ENCODE measurements around the gene SCFD2.

Gene SCFD2

DNA sequence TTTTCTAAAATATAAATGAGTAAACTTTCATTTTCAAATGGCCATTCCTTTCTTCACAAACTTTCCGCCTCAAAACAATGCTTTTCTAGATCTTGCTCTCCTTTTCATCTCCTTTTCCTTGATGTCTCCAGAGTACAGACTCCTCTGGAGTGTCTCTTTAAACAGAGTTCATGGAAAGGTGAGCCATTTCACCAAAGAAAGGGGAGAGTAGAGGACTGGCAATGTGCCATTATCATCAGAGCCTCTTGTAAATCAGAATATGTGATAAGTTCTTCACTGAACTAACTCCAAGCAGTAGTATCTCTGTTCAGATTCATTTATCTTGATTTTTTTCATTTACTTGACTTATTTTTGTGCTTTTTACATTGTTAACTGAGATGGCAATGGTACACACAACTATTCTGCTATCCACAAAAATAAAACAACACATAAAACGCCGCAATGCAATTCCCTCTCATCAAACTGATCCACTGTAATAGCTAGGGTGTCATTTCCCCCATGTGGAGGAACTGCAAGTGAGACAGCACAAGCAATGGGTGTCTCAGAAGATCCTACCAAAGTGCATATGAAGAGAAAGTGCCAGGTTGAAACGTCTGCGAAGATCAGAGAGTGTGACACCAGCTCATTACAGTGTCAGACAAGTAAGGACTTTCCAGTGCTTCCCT lies 378.3 kb downstream of the SCFD2 start:
- DNase-seq (ENCODE audit: low spot score): no peak

GRCh38 chr4:52984462-52984881 lies 381.4 kb downstream of the SCFD2 start:
- no peak for DNase-seq (ENCODE audit: low spot score)

DNA sequence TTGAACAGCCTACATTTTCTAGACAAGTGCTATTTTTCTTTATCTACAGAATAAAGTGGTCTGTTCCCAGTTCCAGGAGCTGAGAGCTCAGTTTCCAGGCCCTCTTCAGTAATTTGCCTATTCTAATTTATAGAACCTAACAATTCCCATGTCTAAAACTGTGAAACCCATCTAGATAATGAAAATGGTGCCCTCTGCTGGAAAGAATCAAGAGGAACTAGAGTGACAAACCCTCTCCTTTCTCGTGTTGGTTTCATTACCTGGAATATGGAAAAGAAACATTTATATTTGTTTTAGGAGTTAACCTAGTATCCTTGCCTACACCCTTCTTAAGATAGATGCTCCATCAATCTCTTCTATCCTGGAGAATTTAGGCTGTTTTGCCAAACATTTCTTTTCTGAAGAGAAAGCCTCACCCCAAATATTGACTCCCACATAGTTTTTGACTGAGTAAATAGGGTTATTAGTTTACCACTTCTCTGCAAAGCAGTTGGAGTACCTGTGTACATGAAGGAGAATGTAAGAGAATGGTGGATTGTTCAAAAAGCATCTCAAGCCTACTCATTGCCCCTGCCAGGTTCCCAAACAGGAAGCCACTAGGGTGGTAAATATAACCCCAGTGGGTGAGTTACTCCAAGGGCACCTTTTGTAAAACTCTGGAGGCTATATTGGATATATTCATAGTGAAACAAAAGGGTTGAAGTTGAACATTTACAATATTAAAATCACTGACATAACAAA lies 382.1 kb downstream of the SCFD2 start:
- peak; percentile 57 for DNase-seq (ENCODE audit: low spot score)

DNA sequence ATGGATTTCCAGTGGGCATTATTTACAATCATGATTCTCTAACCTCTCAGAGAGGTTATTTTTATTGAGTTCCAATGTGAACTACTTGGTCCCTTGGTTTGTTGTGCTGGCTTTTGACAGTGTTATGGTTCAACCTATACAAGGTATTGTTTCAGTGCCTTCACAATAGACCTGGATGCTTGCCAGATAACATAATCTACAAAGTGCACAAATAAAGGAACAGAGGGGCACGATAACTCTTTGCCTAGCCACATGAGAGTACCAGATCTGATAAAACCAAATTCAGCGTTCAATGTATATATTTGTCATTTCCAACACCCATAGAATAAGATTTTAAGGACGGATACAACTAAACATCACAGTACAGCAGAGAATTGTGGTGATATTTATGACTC lies 382.9 kb downstream of the SCFD2 start:
- no peak for DNase-seq (ENCODE audit: low spot score)

GRCh38 chr4:52982255-52982945 lies 383.5 kb downstream of the SCFD2 start:
- no peak for DNase-seq (ENCODE audit: low spot score)

GRCh38 chr4:52979821-52980590 lies 385.9 kb downstream of the SCFD2 start:
- no peak for DNase-seq (ENCODE audit: low spot score)

DNA sequence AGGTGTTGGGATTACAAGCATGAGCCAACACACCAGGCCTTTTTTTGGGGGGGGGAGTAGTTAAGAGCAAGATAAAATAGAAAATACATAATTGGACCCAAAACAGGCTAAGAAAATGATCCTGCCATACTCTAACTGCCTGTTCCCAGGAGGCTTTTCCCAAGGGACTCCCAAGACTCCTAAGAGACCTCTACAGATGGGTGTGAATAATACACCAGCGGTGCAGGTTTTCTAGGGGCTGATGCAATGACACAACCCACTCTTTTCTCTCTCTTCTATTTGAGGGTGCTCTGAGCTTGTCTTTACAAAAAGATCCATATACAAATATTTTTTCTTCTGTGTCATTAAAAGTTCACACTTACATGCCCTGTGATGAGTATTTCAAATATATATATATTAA lies 386.8 kb downstream of the SCFD2 start:
- DNase-seq (ENCODE audit: low spot score): no peak

- no peak for DNase-seq (ENCODE audit: low spot score)
These were observed 388.6 kb downstream of the SCFD2 start for GRCh38 chr4:52977252-52977651.

- DNase-seq (ENCODE audit: low spot score): no peak
These were observed 389.2 kb downstream of the SCFD2 start for GRCh38 chr4:52976523-52977230.

DNA sequence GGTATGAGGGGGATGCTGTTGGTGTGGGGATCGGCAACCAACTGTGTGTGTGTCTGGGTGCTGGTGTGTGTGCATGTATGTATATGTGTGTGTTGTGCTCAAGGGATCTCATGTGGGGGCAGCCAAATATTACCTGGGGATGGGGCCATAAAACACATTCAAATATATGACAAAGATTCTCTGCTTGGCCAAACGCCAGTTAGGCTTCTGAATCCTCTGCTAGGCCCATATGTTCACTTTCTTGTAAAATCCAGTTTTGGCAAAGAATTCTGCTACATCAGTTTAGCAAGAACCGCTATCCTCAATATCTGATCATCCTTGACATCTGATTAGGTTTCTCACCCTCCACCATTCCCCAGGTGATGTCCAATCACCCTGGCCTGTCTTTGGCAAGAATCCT lies 397.2 kb downstream of the SCFD2 start:
- DNase-seq (ENCODE audit: low spot score): no peak

DNA sequence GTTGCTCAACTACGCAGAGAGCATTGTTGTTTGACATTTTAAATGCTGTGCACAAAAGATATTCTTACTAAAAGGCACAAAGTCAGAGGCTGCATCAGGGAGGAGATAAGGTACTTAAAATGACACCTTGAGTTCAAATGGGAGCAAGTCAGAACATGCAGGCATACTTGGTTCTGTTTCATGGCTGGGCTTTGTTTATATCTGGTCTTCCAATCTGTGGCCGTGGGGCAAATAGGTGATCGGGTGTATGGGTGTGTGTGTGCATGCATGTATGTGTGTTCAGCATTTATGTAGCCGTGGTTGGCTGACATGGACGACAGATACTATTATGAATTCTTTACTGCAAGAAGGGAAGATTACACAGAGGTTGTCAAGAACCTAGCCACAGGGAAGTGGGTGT lies 397.6 kb downstream of the SCFD2 start:
- no peak for DNase-seq (ENCODE audit: low spot score)

GRCh38 chr4:52966781-52967180 lies 399.1 kb downstream of the SCFD2 start:
- no peak for DNase-seq (ENCODE audit: low spot score)

DNA sequence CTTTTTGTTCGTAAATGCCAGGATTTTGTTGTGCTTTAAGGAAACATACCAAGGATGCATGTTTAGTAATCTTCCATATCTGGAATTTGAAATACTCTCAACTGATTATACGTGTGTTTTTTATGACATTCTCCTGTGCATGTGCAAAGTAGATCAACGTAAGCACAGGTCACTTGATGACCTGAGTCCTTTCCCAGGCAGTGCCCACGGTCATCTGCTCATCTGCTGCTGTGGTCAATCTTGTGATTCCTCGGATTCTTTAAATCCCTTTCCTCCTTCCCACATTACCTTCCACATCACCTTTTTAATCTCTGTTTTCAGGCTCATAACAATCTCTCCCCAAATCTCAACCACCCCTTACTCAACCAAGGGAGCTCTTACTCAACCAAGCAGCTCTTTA lies 399.7 kb downstream of the SCFD2 start:
- DNase-seq (ENCODE audit: low spot score): no peak

DNA sequence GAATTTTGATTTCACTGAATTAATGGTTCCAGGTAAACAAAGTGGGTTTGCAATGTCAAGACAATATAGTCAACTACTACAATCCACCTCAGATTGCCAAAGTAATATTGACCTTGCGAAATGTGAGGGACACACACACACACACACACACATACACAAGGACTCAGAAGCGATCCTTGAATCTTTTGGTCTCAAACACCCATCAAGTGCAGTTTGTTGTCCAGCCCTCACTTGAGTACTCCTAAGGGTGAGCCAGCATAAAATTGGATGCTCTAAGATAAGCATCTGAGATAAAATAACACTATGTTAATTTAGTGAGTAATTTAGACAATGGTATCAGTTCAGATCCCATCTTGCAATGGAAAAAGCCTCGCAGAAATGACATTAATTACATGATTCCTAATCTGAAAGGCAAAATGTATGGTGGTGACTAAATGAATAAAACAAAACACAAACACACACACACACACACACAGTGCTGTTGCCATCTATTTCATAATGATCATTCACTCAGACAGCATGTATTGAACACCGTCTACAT lies 401.2 kb downstream of the SCFD2 start:
- DNase-seq (ENCODE audit: low spot score): no peak

- DNase-seq (ENCODE audit: low spot score): no peak
These were observed 401.9 kb downstream of the SCFD2 start for GRCh38 chr4:52964011-52964410.

DNA sequence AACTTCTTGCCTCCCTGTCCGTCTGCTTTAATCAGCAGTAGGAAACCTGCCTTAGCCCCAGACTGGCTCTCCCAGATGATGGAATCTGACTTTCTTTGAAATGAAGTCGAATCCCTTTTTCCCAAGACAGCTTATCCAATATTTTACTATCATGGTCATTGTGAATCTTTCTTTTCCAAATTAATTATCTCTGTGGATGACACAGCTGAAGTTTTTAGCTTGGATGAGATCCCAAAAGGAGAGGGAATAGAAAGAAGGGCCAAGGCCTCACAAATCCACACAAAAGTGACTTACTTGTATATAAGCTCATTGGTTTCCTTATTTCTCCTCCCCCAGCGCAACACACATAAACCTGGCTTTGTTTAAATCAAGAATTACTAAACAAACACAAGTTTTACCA lies 403.1 kb downstream of the SCFD2 start:
- no peak for DNase-seq (ENCODE audit: low spot score)

- DNase-seq (ENCODE audit: low spot score): no peak
These were observed 404.0 kb downstream of the SCFD2 start for GRCh38 chr4:52961666-52962412.

- no peak for DNase-seq (ENCODE audit: low spot score)
These were observed 406.3 kb downstream of the SCFD2 start for GRCh38 chr4:52959541-52959940.

DNA sequence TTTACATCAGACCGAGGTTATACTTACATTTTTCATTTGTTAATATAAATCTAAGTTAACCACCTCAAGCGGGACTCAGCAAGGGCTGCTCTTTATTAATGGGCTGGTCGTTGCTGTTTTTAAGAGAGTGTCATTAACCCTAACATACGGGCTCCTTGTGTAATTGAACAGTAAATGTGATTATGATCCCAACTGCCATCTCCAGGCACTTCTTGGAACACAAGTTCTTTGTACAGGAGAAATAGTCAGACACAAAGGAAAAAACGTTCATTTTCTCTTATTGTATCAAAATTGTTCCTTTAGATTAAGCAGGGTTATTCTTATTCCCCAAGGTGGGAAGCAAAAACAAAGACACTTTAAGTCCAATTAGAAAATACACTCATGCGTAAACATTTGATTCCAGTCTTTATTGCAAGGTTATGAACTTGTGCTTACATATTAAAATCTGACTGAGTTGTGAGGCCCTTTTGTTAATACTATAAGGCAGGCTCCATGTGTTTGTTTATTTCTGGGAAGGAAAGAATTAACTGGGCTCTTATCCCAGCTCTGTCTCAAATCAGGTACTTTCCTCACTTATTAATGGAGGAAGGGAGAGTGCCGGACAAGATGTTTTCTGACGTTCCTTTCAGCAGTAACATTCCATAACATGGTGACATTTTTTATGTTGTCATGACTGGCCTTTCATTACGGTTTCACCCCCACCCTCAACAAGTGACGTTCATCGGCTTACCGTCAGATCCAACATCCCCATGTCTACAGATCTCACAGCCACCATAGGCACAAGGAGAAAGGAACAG lies 407.8 kb downstream of the SCFD2 start:
- no peak for DNase-seq (ENCODE audit: low spot score)

GRCh38 chr4:52957220-52957686 lies 408.6 kb downstream of the SCFD2 start:
- no peak for DNase-seq (ENCODE audit: low spot score)

All from hematopoietic multipotent progenitor cell treated with erythropoietin and hydrocortisone succinate and interleukin-3 and kit ligand, for 15 days (in vitro differentiated cells).